Endodermal cell (in vitro differentiated cells): ENCODE data around the gene RRAD. TPM values are rescaled to one million over a fixed set of nuclear protein-coding genes. Genes with fewer than 3 reads are reported as not detected.

Source experiments
- DNase-seq: peaks from one replicate; pipeline ENCODE4 v3.0.0-alpha.2; 2017
- H3K27ac ChIP-seq: 2 replicates; pipeline ENCODE4 v1.5.1; 2013; ENCODE audit warnings: mild to moderate bottlenecking, low read depth, low read length, moderate library complexity
- H3K27me3 ChIP-seq: 2 replicates; pipeline ENCODE4 v1.6.1; 2013; ENCODE audit warnings: mild to moderate bottlenecking, low read length, moderate library complexity; ENCODE audit not compliant: insufficient read depth, control insufficient read depth, poor library complexity, severe bottlenecking
- H3K36me3 ChIP-seq: 2 replicates; pipeline ENCODE4 v1.7.0; 2013; ENCODE audit warnings: mild to moderate bottlenecking, low read length, moderate library complexity; ENCODE audit not compliant: control insufficient read depth, insufficient read depth
- H3K4me1 ChIP-seq: one replicate; pipeline ENCODE4 v1.7.0; 2013; ENCODE audit warnings: low read length; ENCODE audit not compliant: control insufficient read depth, insufficient read depth
- H3K4me3 ChIP-seq: 2 replicates; pipeline ENCODE4 v1.5.1; 2013; ENCODE audit warnings: mild to moderate bottlenecking, low read length, moderate library complexity
- H3K9ac ChIP-seq: 2 replicates; pipeline ENCODE4 v1.6.1; 2013; ENCODE audit warnings: mild to moderate bottlenecking, low read length, moderate library complexity; ENCODE audit not compliant: poor library complexity, severe bottlenecking; ENCODE audit errors: extremely low read depth
- H3K9me3 ChIP-seq: 2 replicates; pipeline ENCODE4 v1.6.1; 2013; ENCODE audit warnings: mild to moderate bottlenecking, low read length, moderate library complexity; ENCODE audit not compliant: control insufficient read depth
- H3K27ac Mint-ChIP-seq: 2 replicates; pipeline ENCODE4 v1.8.0; 2020; ENCODE audit warnings: mixed read lengths
- H3K27me3 Mint-ChIP-seq: 2 replicates; pipeline ENCODE4 v1.8.0; 2021; ENCODE audit warnings: mild to moderate bottlenecking, mixed read lengths; ENCODE audit not compliant: insufficient read depth
- H3K36me3 Mint-ChIP-seq: 2 replicates; pipeline ENCODE4 v1.8.0; 2020; ENCODE audit warnings: low read depth, mixed read lengths
- H3K4me1 Mint-ChIP-seq: 2 replicates; pipeline ENCODE4 v1.8.0; 2020; ENCODE audit warnings: mixed read lengths
- H3K4me3 Mint-ChIP-seq: 2 replicates; pipeline ENCODE4 v1.8.0; 2020; ENCODE audit warnings: mild to moderate bottlenecking, moderate library complexity, mixed read lengths
- H3K9me3 Mint-ChIP-seq: 2 replicates; pipeline ENCODE4 v1.8.0; 2020; ENCODE audit warnings: mild to moderate bottlenecking, mixed read lengths
- CTCF ChIP-seq: fragments of 200-600 bp; sonication (generic); conservative IDR thresholded peaks from 2 replicates; pipeline ENCODE4 v1.5.0; 2021; ENCODE audit warnings: antibody characterized with exemption, mild to moderate bottlenecking
- WGBS, 2 experiments: methylation state at CpG; one replicate each; pipeline versions ENCODE4 v1.1.5 to v1.1.7; 2013; ENCODE audit warnings: missing lambda C conversion rate in 2 of 2, mixed read lengths in 1 of 2; ENCODE audit not compliant: insufficient coverage in 1 of 2, insufficient read length in 1 of 2; 5-methylcytosine and 5-hydroxymethylcytosine counted together
- total RNA-seq, 2 donors: library from RNA; stranded (reverse); fragmentation: NEBNext Ultra II Directional in 1 of 2; extraction: Animal tissue kit (Norgen Biotek cat#: 25700) in 1 of 2; gene quantifications; 2 replicates in 1 of 2; 3 replicates in 1 of 2; pipeline ENCODE4 v1.2.1, GENCODE V29; 2021

The RRAD gene
- total RNA-seq, 2 donors from 2014 or later: 0.55 TPM; not detected in 1

DNA sequence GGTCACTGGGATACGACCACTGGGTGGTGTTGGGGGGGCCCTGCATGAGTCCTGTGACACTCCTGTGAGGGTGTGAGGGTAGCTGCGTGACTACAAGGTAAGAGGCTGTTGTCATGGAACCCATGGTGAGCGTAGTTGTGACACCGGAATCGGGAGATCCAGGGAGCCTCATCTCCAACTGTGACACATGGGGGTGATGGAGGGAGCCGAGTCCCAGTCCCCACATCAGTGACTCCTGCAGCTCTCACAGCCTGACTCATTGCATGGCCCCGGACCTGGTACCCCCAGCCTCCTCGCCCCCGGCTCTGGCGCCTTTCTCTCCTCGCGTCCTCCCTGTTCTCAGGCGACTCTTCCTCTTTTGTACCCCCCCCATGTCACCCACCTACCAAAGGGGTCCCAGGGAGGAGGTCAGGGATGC, 20.9 kb downstream of the RRAD start:
- peaks cover 10% of the 10 kb centered on the region for H3K4me1 ChIP-seq
- H3K4me3 ChIP-seq: no peak overlapping the region
- no peak for DNase-seq
- Mint-ChIP-seq H3K27me3 (peaks cover 23% of the 10 kb centered on the region), H3K36me3 (no peaks in the 10 kb centered on the region), H3K27ac (no peak overlapping the region), H3K9me3 (no peaks in the 10 kb centered on the region), H3K4me1 (peaks cover 11% of the 10 kb centered on the region), H3K4me3 (no peak overlapping the region)
- no peaks in the 10 kb centered on the region for H3K9me3 ChIP-seq
- WGBS, 2 experiments: 95 to 97% methylated on average over 4 to 13 of the region's 13 CpGs
- no peaks in the 10 kb centered on the region for H3K36me3 ChIP-seq
- H3K9ac ChIP-seq: no peak overlapping the region
- peaks cover 17% of the 10 kb centered on the region for H3K27me3 ChIP-seq
- H3K27ac ChIP-seq: no peak overlapping the region
- no peak for TF ChIP-seq CTCF

GRCh38 chr16:66903544-66904427, 21.5 kb downstream of the RRAD start:
- peaks cover 11% of the 10 kb centered on the region for H3K4me1 Mint-ChIP-seq

More at GRCh38 chr16:66903544-66904427, 21.5 kb downstream of the RRAD start:
- H3K27me3 ChIP-seq: peaks cover 13% of the 10 kb centered on the region
- H3K9ac ChIP-seq: no peak overlapping the region
- H3K4me3 ChIP-seq: no peak overlapping the region
- no peaks in the 10 kb centered on the region for H3K36me3 ChIP-seq
- Mint-ChIP-seq H3K9me3 (no peaks in the 10 kb centered on the region), H3K4me3 (no peak overlapping the region), H3K36me3 (no peaks in the 10 kb centered on the region), H3K27ac (no peak overlapping the region), H3K27me3 (peaks cover 21% of the 10 kb centered on the region)
- no peak for DNase-seq
- WGBS, 2 experiments: 91 to 100% methylated on average over 4 to 11 of the region's 11 CpGs
- H3K27ac ChIP-seq: no peak overlapping the region
- H3K4me1 ChIP-seq: peaks cover 10% of the 10 kb centered on the region
- H3K9me3 ChIP-seq: no peaks in the 10 kb centered on the region
- no peak for TF ChIP-seq CTCF
